ENCODE results near the gene COL6A1. TPM values are rescaled to one million over a fixed set of nuclear protein-coding genes. Genes with fewer than 3 reads are reported as not detected.

Gene COL6A1
- total and polyA plus RNA-seq, 10 donors: 76.5 to 190 (median 129) TPM

DNA sequence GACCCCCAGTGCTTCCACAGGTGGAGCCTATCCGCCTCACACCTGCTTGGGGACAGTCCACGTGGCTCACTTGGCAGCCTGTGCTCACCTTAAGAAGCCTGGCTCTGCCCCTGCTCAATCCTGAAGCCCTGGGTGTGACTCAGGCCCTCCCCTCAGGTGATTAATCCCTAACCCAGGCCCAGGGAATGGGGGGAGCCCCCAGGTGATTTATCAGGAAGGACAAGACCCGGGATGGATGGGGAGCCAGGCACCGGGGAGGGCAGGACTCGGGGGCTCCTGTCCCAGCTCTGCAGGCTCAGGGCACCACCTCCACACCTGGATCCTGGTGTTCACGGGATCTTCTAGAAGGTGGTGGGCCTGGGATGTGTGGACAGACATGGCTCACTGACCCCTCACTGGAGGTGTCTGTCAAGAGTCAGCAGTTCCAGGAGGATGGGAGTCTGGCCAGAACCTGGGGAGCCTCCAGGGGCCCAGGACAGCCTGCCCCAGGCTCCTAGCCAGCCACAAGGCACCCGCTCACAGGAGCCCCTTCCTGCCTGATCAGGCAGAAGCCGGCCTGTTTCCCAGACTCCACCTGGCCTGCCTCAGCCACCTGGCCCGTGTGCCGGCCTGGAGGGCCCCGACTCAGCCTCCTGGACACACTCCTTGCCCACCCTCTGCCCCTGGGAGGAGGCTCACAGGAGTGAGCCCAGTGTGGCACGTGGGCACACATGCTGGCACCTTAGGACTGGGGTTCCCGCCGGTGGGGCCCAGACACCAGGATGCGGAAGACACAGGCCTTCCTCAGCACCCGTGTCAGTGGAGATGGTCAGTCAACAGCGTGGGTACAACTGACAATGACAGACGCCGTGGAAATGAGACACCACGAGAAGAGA lies 38.6 kb upstream of the COL6A1 start:
- Histone ChIP-seq H3K36me3 (peaks cover 0 to 17% (median 0%) of the 10 kb centered on the region in 6 donors), H3K4me1 (no peaks in the 10 kb centered on the region), H3K9me3 (no peaks in the 10 kb centered on the region), H3K27ac (no peak overlapping the region), H3K27me3 (replicated peaks in 1 of 7) (no peaks in the 10 kb centered on the region), H3K4me3 (no peak overlapping the region)
- WGBS, 5 donors: 75 to 82% (median 82%) methylated on average over 13 to 20 of the region's 20 CpGs
- peak; percentile 71 for DNase-seq
- TF ChIP-seq POLR2A (IDR thresholded peaks at IDR 0.05) (no peak), POLR2AphosphoS5 (IDR thresholded peaks at IDR 0.05) (no peak)
- TF ChIP-seq, protein P1, sequence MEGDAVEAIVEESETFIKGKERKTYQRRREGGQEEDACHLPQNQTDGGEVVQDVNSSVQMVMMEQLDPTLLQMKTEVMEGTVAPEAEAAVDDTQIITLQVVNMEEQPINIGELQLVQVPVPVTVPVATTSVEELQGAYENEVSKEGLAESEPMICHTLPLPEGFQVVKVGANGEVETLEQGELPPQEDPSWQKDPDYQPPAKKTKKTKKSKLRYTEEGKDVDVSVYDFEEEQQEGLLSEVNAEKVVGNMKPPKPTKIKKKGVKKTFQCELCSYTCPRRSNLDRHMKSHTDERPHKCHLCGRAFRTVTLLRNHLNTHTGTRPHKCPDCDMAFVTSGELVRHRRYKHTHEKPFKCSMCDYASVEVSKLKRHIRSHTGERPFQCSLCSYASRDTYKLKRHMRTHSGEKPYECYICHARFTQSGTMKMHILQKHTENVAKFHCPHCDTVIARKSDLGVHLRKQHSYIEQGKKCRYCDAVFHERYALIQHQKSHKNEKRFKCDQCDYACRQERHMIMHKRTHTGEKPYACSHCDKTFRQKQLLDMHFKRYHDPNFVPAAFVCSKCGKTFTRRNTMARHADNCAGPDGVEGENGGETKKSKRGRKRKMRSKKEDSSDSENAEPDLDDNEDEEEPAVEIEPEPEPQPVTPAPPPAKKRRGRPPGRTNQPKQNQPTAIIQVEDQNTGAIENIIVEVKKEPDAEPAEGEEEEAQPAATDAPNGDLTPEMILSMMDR (IDR thresholded peaks at IDR 0.05 in 8 of 11, conservative IDR thresholded peaks at IDR 0.05 in 3 of 11): no peak
- intact Hi-C loops (cut with DNase I; ENCODE audit: low total_unique reads): no loop called here

DNA sequence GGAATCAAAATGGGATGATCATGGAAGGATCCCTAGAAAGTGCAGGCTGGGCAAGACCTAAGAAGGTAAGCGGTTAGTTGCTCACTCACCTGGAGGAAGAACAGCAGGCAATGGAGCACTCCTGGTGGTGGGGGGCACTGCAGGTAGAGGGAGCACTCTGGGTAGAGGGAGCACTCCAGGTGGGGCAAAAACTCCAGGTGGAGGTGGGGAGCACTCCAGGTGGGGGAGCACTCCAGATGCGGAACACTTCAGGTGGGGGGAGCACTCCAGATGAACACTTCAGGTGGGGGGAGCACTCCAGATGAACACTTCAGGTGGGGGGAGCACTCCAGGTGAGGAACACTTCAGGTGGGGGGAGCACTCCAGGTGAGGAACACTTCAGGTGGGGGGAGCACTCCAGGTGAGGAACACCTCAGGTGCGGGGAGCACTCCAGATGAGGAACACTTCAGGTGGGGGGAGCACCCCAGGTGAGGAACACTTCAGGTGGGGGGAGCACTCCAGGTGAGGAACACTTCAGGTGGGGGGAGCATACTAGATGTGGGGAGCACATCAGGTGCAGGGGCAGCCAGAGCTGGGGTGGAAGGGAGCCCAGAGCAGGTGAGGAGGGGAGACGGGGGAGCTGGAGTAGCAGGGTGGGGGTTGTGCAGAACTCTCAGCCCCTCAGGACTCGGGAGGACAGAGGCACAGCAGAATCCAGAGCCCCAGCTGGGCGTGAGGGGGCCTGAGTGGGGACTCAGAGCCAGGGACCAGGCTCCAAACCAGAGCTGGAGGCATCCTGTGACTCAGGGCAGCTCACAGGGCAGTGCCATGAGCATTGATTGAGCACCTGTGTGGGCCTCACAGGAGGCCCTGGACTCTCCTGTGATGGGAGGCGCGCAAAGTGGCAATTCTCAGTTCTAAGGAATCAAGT lies 37.7 kb upstream of the COL6A1 start:
- no peak for TF ChIP-seq POLR2A (IDR thresholded peaks at IDR 0.05)
- no peak for TF ChIP-seq POLR2AphosphoS5 (IDR thresholded peaks at IDR 0.05)
- TF ChIP-seq, protein P1 (IDR thresholded peaks at IDR 0.05 in 8 of 11, conservative IDR thresholded peaks at IDR 0.05 in 3 of 11): no peak

DNA sequence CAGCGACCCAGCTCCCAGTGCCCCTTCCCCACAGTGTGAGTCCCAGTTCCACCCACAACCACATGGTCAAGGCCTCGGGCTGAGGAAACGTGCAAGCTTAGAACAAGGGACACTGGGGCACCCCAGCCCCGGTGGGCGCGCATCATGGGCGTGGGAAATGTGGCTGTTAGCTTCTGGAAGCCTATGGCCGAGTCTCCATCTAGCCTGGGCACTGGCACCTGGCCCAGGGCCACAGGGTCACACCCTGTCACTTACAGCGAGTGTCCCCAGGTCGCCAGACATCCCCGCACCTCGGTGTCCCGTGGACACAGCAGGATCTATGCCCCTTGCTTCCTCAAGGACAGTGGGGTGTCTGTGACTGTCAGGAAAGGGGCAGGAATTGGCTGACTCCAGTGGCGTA lies 37.0 kb upstream of the COL6A1 start:
- Histone ChIP-seq H3K27me3 (replicated peaks in 1 of 7) (peaks cover 0 to under 1% (median 0%) of the 10 kb centered on the region in 7 donors), H3K36me3 (peaks cover 0 to 17% (median 0%) of the 10 kb centered on the region in 6 donors), H3K4me1 (no peaks in the 10 kb centered on the region), H3K9me3 (no peaks in the 10 kb centered on the region), H3K27ac (no peak overlapping the region), H3K4me3 (no peak overlapping the region)
- DNase-seq: no peak
- 78 to 87% (median 82%) methylated on average over 9 to 14 of the region's 14 CpGs for WGBS, 5 donors
- TF ChIP-seq POLR2A (IDR thresholded peaks at IDR 0.05) (no peak), POLR2AphosphoS5 (IDR thresholded peaks at IDR 0.05) (no peak)
- TF ChIP-seq, protein P1 (IDR thresholded peaks at IDR 0.05 in 8 of 11, conservative IDR thresholded peaks at IDR 0.05 in 3 of 11): no peak
- intact Hi-C loops (cut with DNase I; ENCODE audit: low total_unique reads): no loop called here

More for the DNA sequence above, 37.7 kb upstream of the COL6A1 start:
- intact Hi-C loops (cut with DNase I; ENCODE audit: low total_unique reads): no loop called here
- Histone ChIP-seq H3K4me3 (no peak overlapping the region), H3K36me3 (peaks cover 0 to 17% (median 0%) of the 10 kb centered on the region in 6 donors), H3K4me1 (no peaks in the 10 kb centered on the region), H3K27ac (no peak overlapping the region), H3K9me3 (no peaks in the 10 kb centered on the region), H3K27me3 (replicated peaks in 1 of 7) (no peaks in the 10 kb centered on the region)
- no peak for DNase-seq
- WGBS, 5 donors: 78 to 87% (median 83%) methylated on average over 5 to 8 of the region's 8 CpGs

Data from spleen (tissue), 11 donors.